Uterus (tissue), 4 donors: ENCODE data around the gene CTNND1. TPM values are rescaled to one million over a fixed set of nuclear protein-coding genes. Genes with fewer than 3 reads are reported as not detected.

ENCODE experiments used
- DNase-seq, 2 donors: peaks; one replicate each; pipeline ENCODE4 v3.0.0-alpha.2; 2019 to 2020
- H3K27ac ChIP-seq, 2 donors: fragments of 200-600 bp; sonication (generic); 1 replicate in 1 of 2; 2 replicates in 1 of 2; pipeline ENCODE4 v1.5.1; 2016 to 2018
- H3K27me3 ChIP-seq, 2 donors: fragments of 200-600 bp; sonication (generic); one replicate each; pipeline ENCODE4 v1.5.1; 2018 to 2019; ENCODE audit warnings: control low read depth in 1 of 2
- H3K36me3 ChIP-seq, 2 donors: fragments of 200-600 bp; sonication (generic); one replicate each; pipeline ENCODE4 v1.5.1; 2019; ENCODE audit warnings: control low read depth in 1 of 2
- H3K4me1 ChIP-seq, 2 donors: fragments of 200-600 bp; sonication (generic); one replicate each; pipeline ENCODE4 v1.5.1; 2018 to 2019; ENCODE audit warnings: control low read depth in 1 of 2
- H3K4me3 ChIP-seq, 2 donors: fragments of 200-600 bp; sonication (generic); 1 replicate in 1 of 2; 2 replicates in 1 of 2; pipeline ENCODE4 v1.5.1; 2018 to 2019; ENCODE audit warnings: mild to moderate bottlenecking in 1 of 2
- H3K9me3 ChIP-seq, 2 donors: fragments of 200-600 bp; sonication (generic); one replicate each; pipeline ENCODE4 v1.5.1; 2019; ENCODE audit warnings: control low read depth in 1 of 2
- CTCF ChIP-seq, 4 experiments: fragments of 200-600 bp in 2 of 4; fragments of 450-650 bp in 2 of 4; sonication (generic) in 2 of 4; IDR thresholded peaks; one replicate each; pipeline ENCODE4 v1.5.1; 2016 to 2019; ENCODE audit warnings: antibody characterized with exemption in 4 of 4, mild to moderate bottlenecking in 2 of 4, moderate library complexity in 1 of 4
- POLR2A ChIP-seq, 2 donors: fragments of 450-650 bp; IDR thresholded peaks; one replicate each; pipeline ENCODE4 v1.6.1; 2016; ENCODE audit warnings: antibody characterized with exemption in 2 of 2, mild to moderate bottlenecking in 1 of 2, moderate library complexity in 1 of 2
- intact Hi-C: fragments of 100-400 bp; cut with DNase I; formaldehyde crosslinking; loops from one replicate; pipeline ENCODE4 v1.15.1; 2023; ENCODE audit warnings: low total_unique reads
- total RNA-seq, 4 donors: library from RNA; depleted of rRNA in 3 of 4; stranded (reverse); fragments of >200 nt in 3 of 4; gene quantifications; one replicate each; pipeline versions ENCODE4 v1.1.0 to v1.2.4, GENCODE V29; 2014 to 2023
- donor health status: DM: yes; HTN: yes; CAD: no.

CTNND1 gene
- total RNA-seq, 4 donors from 2014 or later, result 54.1 to 226 (median 166) TPM

GRCh38 chr11:57727185-57727584, 34.4 kb upstream of the CTNND1 start:
- DNase-seq, result no peak
- intact Hi-C loops, result no loop called here
- TF ChIP-seq CTCF (IDR thresholded peaks at IDR 0.05), result no peak
- TF ChIP-seq POLR2A (IDR thresholded peaks at IDR 0.05), result no peak
- H3K4me1 ChIP-seq, result no peaks in the 10 kb centered on the region
- no peaks in the 10 kb centered on the region for H3K36me3 ChIP-seq
- H3K27me3 ChIP-seq, result no peaks in the 10 kb centered on the region
- no peak overlapping the region for H3K27ac ChIP-seq
- no peaks in the 10 kb centered on the region for H3K9me3 ChIP-seq
- H3K4me3 ChIP-seq, result no peak overlapping the region

- Histone ChIP-seq H3K4me3 (no peak overlapping the region), H3K4me1 (no peaks in the 10 kb centered on the region), H3K27me3 (no peaks in the 10 kb centered on the region), H3K36me3 (no peaks in the 10 kb centered on the region), H3K9me3 (no peaks in the 10 kb centered on the region), H3K27ac (no peak overlapping the region)
- intact Hi-C loops, result no loop called here
- TF ChIP-seq POLR2A (IDR thresholded peaks at IDR 0.05), result no peak
- TF ChIP-seq CTCF (IDR thresholded peaks at IDR 0.05), result no peak
- no peak for DNase-seq
These were observed 32.8 kb upstream of the CTNND1 start for GRCh38 chr11:57728829-57729228.

- Histone ChIP-seq H3K4me1 (no peaks in the 10 kb centered on the region), H3K27ac (no peak overlapping the region), H3K9me3 (no peaks in the 10 kb centered on the region), H3K36me3 (no peaks in the 10 kb centered on the region), H3K27me3 (no peaks in the 10 kb centered on the region), H3K4me3 (no peak overlapping the region)
- no peak for DNase-seq
- TF ChIP-seq CTCF (IDR thresholded peaks at IDR 0.05) (no peak), POLR2A (IDR thresholded peaks at IDR 0.05) (no peak)
- intact Hi-C loops, result no loop called here
These were observed 32.1 kb upstream of the CTNND1 start for GRCh38 chr11:57729479-57729878.

GRCh38 chr11:57732661-57733060, 28.9 kb upstream of the CTNND1 start:
- Histone ChIP-seq H3K27me3 (no peaks in the 10 kb centered on the region), H3K27ac (no peak overlapping the region), H3K36me3 (no peaks in the 10 kb centered on the region), H3K9me3 (no peaks in the 10 kb centered on the region), H3K4me3 (no peak overlapping the region), H3K4me1 (no peaks in the 10 kb centered on the region)
- intact Hi-C loops, result no loop called here
- no peak for TF ChIP-seq CTCF (IDR thresholded peaks at IDR 0.05)
- no peak for TF ChIP-seq POLR2A (IDR thresholded peaks at IDR 0.05)
- DNase-seq, result no peak

- intact Hi-C loops, result no loop called here
- Histone ChIP-seq H3K36me3 (no peaks in the 10 kb centered on the region), H3K9me3 (no peaks in the 10 kb centered on the region), H3K27ac (no peak overlapping the region), H3K4me3 (no peak overlapping the region), H3K27me3 (no peaks in the 10 kb centered on the region), H3K4me1 (no peaks in the 10 kb centered on the region)
- DNase-seq, result no peak
- TF ChIP-seq POLR2A (IDR thresholded peaks at IDR 0.05), result no peak
- no peak for TF ChIP-seq CTCF (IDR thresholded peaks at IDR 0.05)
These were observed 25.8 kb upstream of the CTNND1 start for GRCh38 chr11:57735619-57736298.
